Gastrocnemius medialis (tissue), 4 donors: ENCODE data around the gene REST. TPM values are rescaled to one million over a fixed set of nuclear protein-coding genes. Genes with fewer than 3 reads are reported as not detected.
"Not testable (repeated sequence)": the region's sequence is repeated elsewhere in the genome, so short reads cannot be mapped to it uniquely, and the experiment has no call there.

ENCODE experiments used
- ATAC-seq, 2 donors: fragments of 150-250 bp; one replicate each; pipeline ENCODE4 v1.9.1; 2016
- DNase-seq, 2 donors: peaks; one replicate each; pipeline ENCODE4 v3.0.0-alpha.2; 2019
- H3K27ac ChIP-seq, 4 donors: fragments of 200-600 bp; sonication (generic); 1 replicate in 1 of 4; 2 replicates in 3 of 4; pipeline ENCODE4 v1.5.1; 2016 to 2018; ENCODE audit warnings: mild to moderate bottlenecking in 2 of 4, moderate library complexity in 1 of 4
- H3K27me3 ChIP-seq, 3 donors: fragments of 200-600 bp; sonication (generic) in 2 of 3; 1 replicate in 1 of 3; 2 replicates in 2 of 3; pipeline versions ENCODE4 v1.5.1 to v1.6.0; 2016 to 2019; ENCODE audit warnings: mild to moderate bottlenecking in 1 of 3, moderate library complexity in 1 of 3
- H3K36me3 ChIP-seq, 2 donors: fragments of 200-600 bp; sonication (generic) in 1 of 2; one replicate each; pipeline ENCODE4 v1.5.1; 2017 to 2018
- H3K4me1 ChIP-seq, 2 donors: fragments of 200-600 bp; sonication (generic) in 1 of 2; one replicate each; pipeline ENCODE4 v1.5.1; 2016 to 2017; ENCODE audit warnings: mild to moderate bottlenecking in 2 of 2
- H3K4me3 ChIP-seq, 4 donors: fragments of 200-600 bp; sonication (generic) in 3 of 4; 1 replicate in 1 of 4; 2 replicates in 3 of 4; pipeline ENCODE4 v1.5.1; 2016 to 2019; ENCODE audit warnings: mild to moderate bottlenecking in 2 of 4
- H3K9me3 ChIP-seq, 3 donors: fragments of 200-600 bp; sonication (generic) in 2 of 3; 1 replicate in 1 of 3; 2 replicates in 2 of 3; pipeline ENCODE4 v1.5.1; 2016 to 2019
- POLR2A ChIP-seq, 2 donors: fragments of 450-650 bp; IDR thresholded peaks; one replicate each; pipeline ENCODE4 v1.6.1; 2017; ENCODE audit warnings: antibody characterized with exemption in 2 of 2, mild to moderate bottlenecking in 2 of 2, moderate library complexity in 2 of 2
- in situ Hi-C, 4 donors: fragments of 200-750 bp; cut with MboI; loops; one replicate each; pipeline versions ENCODE4 v1.15.0 to v1.8.0; 2017; ENCODE audit warnings: low sequenced_read_pairs in 4 of 4
- intact Hi-C: fragments of 100-400 bp; cut with DNase I; formaldehyde crosslinking; loops from one replicate; pipeline ENCODE4 v1.15.1; 2023; ENCODE audit warnings: low total_unique reads
- total RNA-seq, 4 donors: library from RNA; depleted of rRNA; stranded (reverse); fragments of >200 nt; gene quantifications; one replicate each; pipeline versions ENCODE4 v1.1.0 to v1.2.3, GENCODE V29; 2016
- TF ChIP-seq, protein P1 (sequence below), 5 experiments: fragments of 450-650 bp in 3 of 5; fragments of 200-600 bp in 2 of 5; sonication (generic) in 2 of 5; IDR thresholded peaks in 4 of 5; conservative IDR thresholded peaks in 1 of 5; 1 replicate in 4 of 5; 2 replicates in 1 of 5; pipeline ENCODE4 v1.5.1; 2016 to 2019; ENCODE audit warnings: antibody characterized with exemption in 5 of 5, mild to moderate bottlenecking in 3 of 5, moderate library complexity in 3 of 5

REST gene
- total RNA-seq, 4 donors from 2014 or later, result 17.9 to 22.6 (median 20.0) TPM

DNA sequence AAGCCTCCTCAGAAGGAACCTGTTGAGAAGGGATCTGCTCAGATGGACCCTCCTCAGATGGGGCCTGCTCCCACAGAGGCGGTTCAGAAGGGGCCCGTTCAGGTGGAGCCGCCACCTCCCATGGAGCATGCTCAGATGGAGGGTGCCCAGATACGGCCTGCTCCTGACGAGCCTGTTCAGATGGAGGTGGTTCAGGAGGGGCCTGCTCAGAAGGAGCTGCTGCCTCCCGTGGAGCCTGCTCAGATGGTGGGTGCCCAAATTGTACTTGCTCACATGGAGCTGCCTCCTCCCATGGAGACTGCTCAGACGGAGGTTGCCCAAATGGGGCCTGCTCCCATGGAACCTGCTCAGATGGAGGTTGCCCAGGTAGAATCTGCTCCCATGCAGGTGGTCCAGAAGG is 22.9 kb downstream of the REST start:
- in situ Hi-C loops (no loop called here), intact Hi-C loops (no loop called here)
- Histone ChIP-seq H3K27ac (no peak overlapping the region), H3K27me3 (no peaks in the 10 kb centered on the region), H3K36me3 (peaks cover 0 to 25% of the 10 kb centered on the region in 2 donors), H3K4me3 (no peak overlapping the region), H3K4me1 (no peaks in the 10 kb centered on the region), H3K9me3 (no peaks in the 10 kb centered on the region)
- DNase-seq (no peak), ATAC-seq (no peak)
- no peak for TF ChIP-seq POLR2A (IDR thresholded peaks at IDR 0.05)
- TF ChIP-seq, protein P1, sequence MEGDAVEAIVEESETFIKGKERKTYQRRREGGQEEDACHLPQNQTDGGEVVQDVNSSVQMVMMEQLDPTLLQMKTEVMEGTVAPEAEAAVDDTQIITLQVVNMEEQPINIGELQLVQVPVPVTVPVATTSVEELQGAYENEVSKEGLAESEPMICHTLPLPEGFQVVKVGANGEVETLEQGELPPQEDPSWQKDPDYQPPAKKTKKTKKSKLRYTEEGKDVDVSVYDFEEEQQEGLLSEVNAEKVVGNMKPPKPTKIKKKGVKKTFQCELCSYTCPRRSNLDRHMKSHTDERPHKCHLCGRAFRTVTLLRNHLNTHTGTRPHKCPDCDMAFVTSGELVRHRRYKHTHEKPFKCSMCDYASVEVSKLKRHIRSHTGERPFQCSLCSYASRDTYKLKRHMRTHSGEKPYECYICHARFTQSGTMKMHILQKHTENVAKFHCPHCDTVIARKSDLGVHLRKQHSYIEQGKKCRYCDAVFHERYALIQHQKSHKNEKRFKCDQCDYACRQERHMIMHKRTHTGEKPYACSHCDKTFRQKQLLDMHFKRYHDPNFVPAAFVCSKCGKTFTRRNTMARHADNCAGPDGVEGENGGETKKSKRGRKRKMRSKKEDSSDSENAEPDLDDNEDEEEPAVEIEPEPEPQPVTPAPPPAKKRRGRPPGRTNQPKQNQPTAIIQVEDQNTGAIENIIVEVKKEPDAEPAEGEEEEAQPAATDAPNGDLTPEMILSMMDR (IDR thresholded peaks at IDR 0.05 in 4 of 5, conservative IDR thresholded peaks at IDR 0.05 in 1 of 5), result no peak

DNA sequence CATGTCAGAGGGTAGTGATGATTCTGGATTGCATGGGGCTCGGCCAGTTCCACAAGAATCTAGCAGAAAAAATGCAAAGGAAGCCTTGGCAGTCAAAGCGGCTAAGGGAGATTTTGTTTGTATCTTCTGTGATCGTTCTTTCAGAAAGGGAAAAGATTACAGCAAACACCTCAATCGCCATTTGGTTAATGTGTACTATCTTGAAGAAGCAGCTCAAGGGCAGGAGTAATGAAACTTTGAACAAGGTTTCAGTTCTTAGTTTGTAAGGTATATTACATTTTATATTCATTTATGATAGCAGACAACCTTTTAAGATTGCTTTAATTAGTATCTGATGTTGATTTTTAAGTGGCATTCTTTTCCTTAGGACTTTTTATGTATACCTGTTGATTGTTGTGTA is 24.2 kb downstream of the REST start:
- Histone ChIP-seq H3K27ac (no peak overlapping the region), H3K4me3 (no peak overlapping the region), H3K4me1 (no peaks in the 10 kb centered on the region), H3K27me3 (no peaks in the 10 kb centered on the region), H3K9me3 (no peaks in the 10 kb centered on the region), H3K36me3 (peaks cover 0 to 25% of the 10 kb centered on the region in 2 donors)
- in situ Hi-C loops (no loop called here), intact Hi-C loops (no loop called here)
- TF ChIP-seq, protein P1 (IDR thresholded peaks at IDR 0.05 in 4 of 5, conservative IDR thresholded peaks at IDR 0.05 in 1 of 5), result no peak
- no peak for TF ChIP-seq POLR2A (IDR thresholded peaks at IDR 0.05)
- ATAC-seq (no peak), DNase-seq (no peak)

DNA sequence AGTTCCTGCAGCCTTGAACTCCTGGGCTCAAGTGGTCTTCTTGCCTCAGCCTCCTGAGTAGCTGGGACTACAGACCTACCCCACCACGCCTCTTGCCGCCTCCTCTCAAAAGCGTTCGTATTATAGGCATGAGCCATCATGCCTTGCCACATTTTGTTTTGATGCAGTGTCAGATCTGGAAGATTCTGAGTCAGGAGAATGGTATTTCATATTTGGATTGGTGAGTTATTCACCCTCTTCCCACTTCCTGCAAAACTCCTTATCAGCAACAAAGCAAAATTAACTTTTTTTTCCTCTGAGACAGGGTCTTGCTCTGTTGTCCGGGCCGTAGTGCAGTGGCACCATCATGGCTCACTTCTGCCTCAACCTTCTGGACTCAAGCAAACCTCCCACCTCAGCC is 29.6 kb downstream of the REST start:
- no peaks in the 10 kb centered on the region for H3K4me1 ChIP-seq
- in situ Hi-C loops (no loop called here), intact Hi-C loops (no loop called here)
- TF ChIP-seq POLR2A (IDR thresholded peaks at IDR 0.05), result no peak
- TF ChIP-seq, protein P1 (IDR thresholded peaks at IDR 0.05 in 4 of 5, conservative IDR thresholded peaks at IDR 0.05 in 1 of 5), result no peak
- H3K9me3 ChIP-seq, result no peaks in the 10 kb centered on the region
- no peaks in the 10 kb centered on the region for H3K27me3 ChIP-seq
- no peak overlapping the region for H3K4me3 ChIP-seq
- ATAC-seq (no peak), DNase-seq (no peak)
- H3K36me3 ChIP-seq, result no peaks in the 10 kb centered on the region
- H3K27ac ChIP-seq, result no peak overlapping the region

DNA sequence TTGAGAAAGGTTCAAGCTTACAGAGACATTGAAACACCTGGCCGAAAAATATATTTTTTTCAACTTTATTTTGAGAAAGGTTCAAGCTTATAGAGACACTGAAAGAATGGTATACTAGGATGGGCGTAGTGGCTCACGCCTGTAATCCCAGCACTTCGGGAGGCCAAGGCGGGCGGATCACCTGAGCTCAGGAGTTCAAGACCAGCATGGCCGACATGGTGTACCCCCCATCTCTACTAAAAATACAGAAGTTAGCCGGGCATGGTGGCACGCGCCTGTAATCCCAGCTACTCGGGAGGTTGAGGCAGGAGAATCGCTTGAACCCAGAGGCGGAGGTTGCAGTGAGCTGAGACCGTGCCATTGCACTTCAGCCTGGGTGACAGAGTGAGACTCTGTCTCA is 32.1 kb downstream of the REST start:
- ATAC-seq, H3K4me3 ChIP-seq, in situ Hi-C loops, H3K27ac ChIP-seq, H3K9me3 ChIP-seq, intact Hi-C loops, H3K36me3 ChIP-seq, H3K27me3 ChIP-seq, H3K4me1 ChIP-seq, DNase-seq: not testable (repeated sequence)

DNA sequence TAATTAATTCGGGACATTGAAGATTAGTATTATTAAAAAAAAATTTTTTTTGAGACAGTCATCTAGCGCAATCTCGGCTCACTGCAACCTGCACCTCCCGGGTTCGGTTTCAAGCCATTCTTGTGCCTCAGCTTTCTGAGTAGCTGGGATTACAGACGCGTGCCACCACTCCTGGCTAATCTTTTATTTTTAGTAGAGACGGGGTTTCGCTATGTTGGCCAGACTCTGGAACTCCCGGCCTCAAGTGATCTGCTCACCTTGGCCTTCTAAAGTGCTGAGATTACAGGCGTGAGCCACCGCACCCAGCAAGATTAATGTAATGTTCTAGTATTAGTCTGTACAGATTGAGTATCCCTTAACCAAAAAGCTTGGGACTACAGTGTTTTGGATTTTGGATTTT is 32.7 kb downstream of the REST start:
- no peaks in the 10 kb centered on the region for H3K27me3 ChIP-seq
- no peaks in the 10 kb centered on the region for H3K9me3 ChIP-seq
- no peaks in the 10 kb centered on the region for H3K4me1 ChIP-seq
- H3K36me3 ChIP-seq, result no peaks in the 10 kb centered on the region
- H3K4me3 ChIP-seq, result no peak overlapping the region
- intact Hi-C loops, result no loop called here
- in situ Hi-C loops, result no loop called here
- TF ChIP-seq, protein P1 (IDR thresholded peaks at IDR 0.05 in 4 of 5, conservative IDR thresholded peaks at IDR 0.05 in 1 of 5), result no peak
- no peak for TF ChIP-seq POLR2A (IDR thresholded peaks at IDR 0.05)
- ATAC-seq (no peak), DNase-seq (no peak)
- H3K27ac ChIP-seq, result no peak overlapping the region
